Measurements from ENCODE around the gene CAMKMT. TPM values are rescaled to one million over a fixed set of nuclear protein-coding genes. Genes with fewer than 3 reads are reported as not detected.

Gene CAMKMT
- total and polyA plus RNA-seq, 2 experiments from 2014 or later = 26.5 to 29.5 TPM

- peaks cover 2% of the 10 kb centered on the region for H3K27me3 Mint-ChIP-seq (ENCODE audit: insufficient read depth, low read depth, poor library complexity)
- no peak overlapping the region for H3K27ac Mint-ChIP-seq
- Histone ChIP-seq H3K27me3 (ENCODE audit: insufficient read depth) (no peaks in the 10 kb centered on the region), H3K79me2 (replicated peaks; ENCODE audit: insufficient read depth) (no peaks in the 10 kb centered on the region), H3K4me1 (ENCODE audit: insufficient read depth) (peaks cover 41% of the 10 kb centered on the region), H3K4me2 (no peak overlapping the region), H3K36me3 (ENCODE audit: insufficient read depth) (no peaks in the 10 kb centered on the region), H3K9me2 (ENCODE audit: insufficient read depth) (no peaks in the 10 kb centered on the region), H2AFZ (no peak overlapping the region), H3K27ac (ENCODE audit: low read depth) (no peak overlapping the region), H4K20me1 (replicated peaks; ENCODE audit: insufficient read depth) (no peaks in the 10 kb centered on the region), H3K4me3 (no peak overlapping the region), H3F3A (replicated peaks; ENCODE audit: low read depth) (no peaks in the 10 kb centered on the region)
- no peaks in the 10 kb centered on the region for H3K9me3 Mint-ChIP-seq
- DNase-seq (ENCODE audit: low spot score) (no peak), ATAC-seq (no peak)
- H3K36me3 Mint-ChIP-seq (ENCODE audit: low read depth) = 0 out of 3 replicates have a peak, but pooled peaks cover under 1% of the 10 kb centered on the region
- no peak overlapping the region for H3K4me3 Mint-ChIP-seq
- H3K4me1 Mint-ChIP-seq = peaks cover 36% of the 10 kb centered on the region
- TF ChIP-seq, protein P1, sequence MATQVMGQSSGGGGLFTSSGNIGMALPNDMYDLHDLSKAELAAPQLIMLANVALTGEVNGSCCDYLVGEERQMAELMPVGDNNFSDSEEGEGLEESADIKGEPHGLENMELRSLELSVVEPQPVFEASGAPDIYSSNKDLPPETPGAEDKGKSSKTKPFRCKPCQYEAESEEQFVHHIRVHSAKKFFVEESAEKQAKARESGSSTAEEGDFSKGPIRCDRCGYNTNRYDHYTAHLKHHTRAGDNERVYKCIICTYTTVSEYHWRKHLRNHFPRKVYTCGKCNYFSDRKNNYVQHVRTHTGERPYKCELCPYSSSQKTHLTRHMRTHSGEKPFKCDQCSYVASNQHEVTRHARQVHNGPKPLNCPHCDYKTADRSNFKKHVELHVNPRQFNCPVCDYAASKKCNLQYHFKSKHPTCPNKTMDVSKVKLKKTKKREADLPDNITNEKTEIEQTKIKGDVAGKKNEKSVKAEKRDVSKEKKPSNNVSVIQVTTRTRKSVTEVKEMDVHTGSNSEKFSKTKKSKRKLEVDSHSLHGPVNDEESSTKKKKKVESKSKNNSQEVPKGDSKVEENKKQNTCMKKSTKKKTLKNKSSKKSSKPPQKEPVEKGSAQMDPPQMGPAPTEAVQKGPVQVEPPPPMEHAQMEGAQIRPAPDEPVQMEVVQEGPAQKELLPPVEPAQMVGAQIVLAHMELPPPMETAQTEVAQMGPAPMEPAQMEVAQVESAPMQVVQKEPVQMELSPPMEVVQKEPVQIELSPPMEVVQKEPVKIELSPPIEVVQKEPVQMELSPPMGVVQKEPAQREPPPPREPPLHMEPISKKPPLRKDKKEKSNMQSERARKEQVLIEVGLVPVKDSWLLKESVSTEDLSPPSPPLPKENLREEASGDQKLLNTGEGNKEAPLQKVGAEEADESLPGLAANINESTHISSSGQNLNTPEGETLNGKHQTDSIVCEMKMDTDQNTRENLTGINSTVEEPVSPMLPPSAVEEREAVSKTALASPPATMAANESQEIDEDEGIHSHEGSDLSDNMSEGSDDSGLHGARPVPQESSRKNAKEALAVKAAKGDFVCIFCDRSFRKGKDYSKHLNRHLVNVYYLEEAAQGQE (IDR thresholded peaks at IDR 0.05; ENCODE audit: unreplicated experiment) = no peak
- no peak for TF ChIP-seq ZNF462 (CRISPR knock-in tag; IDR thresholded peaks at IDR 0.05)
- TF ChIP-seq NANOG (IDR thresholded peaks at IDR 0.05; ENCODE audit: borderline replicate concordance) = no peak
- TF ChIP-seq EZH2 (IDR thresholded peaks at IDR 0.05; ENCODE audit: low read depth, unreplicated experiment) = no peak
- TF ChIP-seq JUNB (IDR thresholded peaks at IDR 0.05; ENCODE audit: unreplicated experiment) = no peak
- TF ChIP-seq EZH2phosphoT487 (IDR thresholded peaks at IDR 0.05; ENCODE audit: unreplicated experiment) = no peak
- no peak for TF ChIP-seq ZNF331 (CRISPR knock-in tag; IDR thresholded peaks at IDR 0.05; ENCODE audit: low read depth)
- TF ChIP-seq, protein P2, sequence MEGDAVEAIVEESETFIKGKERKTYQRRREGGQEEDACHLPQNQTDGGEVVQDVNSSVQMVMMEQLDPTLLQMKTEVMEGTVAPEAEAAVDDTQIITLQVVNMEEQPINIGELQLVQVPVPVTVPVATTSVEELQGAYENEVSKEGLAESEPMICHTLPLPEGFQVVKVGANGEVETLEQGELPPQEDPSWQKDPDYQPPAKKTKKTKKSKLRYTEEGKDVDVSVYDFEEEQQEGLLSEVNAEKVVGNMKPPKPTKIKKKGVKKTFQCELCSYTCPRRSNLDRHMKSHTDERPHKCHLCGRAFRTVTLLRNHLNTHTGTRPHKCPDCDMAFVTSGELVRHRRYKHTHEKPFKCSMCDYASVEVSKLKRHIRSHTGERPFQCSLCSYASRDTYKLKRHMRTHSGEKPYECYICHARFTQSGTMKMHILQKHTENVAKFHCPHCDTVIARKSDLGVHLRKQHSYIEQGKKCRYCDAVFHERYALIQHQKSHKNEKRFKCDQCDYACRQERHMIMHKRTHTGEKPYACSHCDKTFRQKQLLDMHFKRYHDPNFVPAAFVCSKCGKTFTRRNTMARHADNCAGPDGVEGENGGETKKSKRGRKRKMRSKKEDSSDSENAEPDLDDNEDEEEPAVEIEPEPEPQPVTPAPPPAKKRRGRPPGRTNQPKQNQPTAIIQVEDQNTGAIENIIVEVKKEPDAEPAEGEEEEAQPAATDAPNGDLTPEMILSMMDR (conservative IDR thresholded peaks at IDR 0.05; ENCODE audit: low read depth in 2 of 2) = no peak
- no peak for TF ChIP-seq STAT1 (IDR thresholded peaks at IDR 0.05; ENCODE audit: unreplicated experiment)
- TF ChIP-seq, protein P3, sequence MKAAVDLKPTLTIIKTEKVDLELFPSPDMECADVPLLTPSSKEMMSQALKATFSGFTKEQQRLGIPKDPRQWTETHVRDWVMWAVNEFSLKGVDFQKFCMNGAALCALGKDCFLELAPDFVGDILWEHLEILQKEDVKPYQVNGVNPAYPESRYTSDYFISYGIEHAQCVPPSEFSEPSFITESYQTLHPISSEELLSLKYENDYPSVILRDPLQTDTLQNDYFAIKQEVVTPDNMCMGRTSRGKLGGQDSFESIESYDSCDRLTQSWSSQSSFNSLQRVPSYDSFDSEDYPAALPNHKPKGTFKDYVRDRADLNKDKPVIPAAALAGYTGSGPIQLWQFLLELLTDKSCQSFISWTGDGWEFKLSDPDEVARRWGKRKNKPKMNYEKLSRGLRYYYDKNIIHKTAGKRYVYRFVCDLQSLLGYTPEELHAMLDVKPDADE (IDR thresholded peaks at IDR 0.05) = no peak
- TF ChIP-seq CREB1 (CRISPR knock-in tag; IDR thresholded peaks at IDR 0.05; ENCODE audit: low read depth) = no peak
These were observed 188.8 kb downstream of the CAMKMT start for GRCh38 chr2:44550561-44550960.

All from GM23338 (cell line).